NT2/D1 (cell line): Measurements from ENCODE around the gene PLAC1.

ENCODE experiments used
- SUZ12 ChIP-seq: IDR thresholded peaks from 2 replicates; pipeline ENCODE4 v1.6.1; 2011; ENCODE audit not compliant: insufficient read length, insufficient read depth; ENCODE audit errors: extremely low read depth
- YY1 ChIP-seq: IDR thresholded peaks from 2 replicates; pipeline ENCODE4 v1.6.1; 2011; ENCODE audit not compliant: insufficient read length, insufficient read depth
- ZNF274 ChIP-seq: IDR thresholded peaks from 2 replicates; pipeline ENCODE4 v1.6.1; 2011; ENCODE audit warnings: mild to moderate bottlenecking, low read depth, low read length

- TF ChIP-seq ZNF274 (no peak), YY1 (no peak), SUZ12 (no peak)
Observed at GRCh38 chrX:134692990-134693389, 34.7 kb upstream of the PLAC1 start.
